Smooth muscle cell of the coronary artery (primary cell): ENCODE results near the gene TAF5L. TPM values are rescaled to one million over a fixed set of nuclear protein-coding genes. Genes with fewer than 3 reads are reported as not detected.

Experiments used
- total RNA-seq: library from RNA; depleted of rRNA; stranded (reverse); fragments of >200 nt; gene quantifications from 2 replicates; pipeline ENCODE4 v1.2.3, GENCODE V29; 2014; ENCODE audit warnings: low replicate concordance

TAF5L gene
- 11.3 and 13.8 TPM in 2 replicates for total RNA-seq

GRCh38 chr1:229625915-229626831 is at the start of gene TAF5L, which contains the start of gene URB2:
TSS of gene TAF5L (minus strand) at chr1:229626122. CDS start at chr1:229614482, 11,640 bp downstream.
TSS of gene URB2 (plus strand) at chr1:229626247. CDS start at chr1:229627634, 1,387 bp downstream.

GRCh38 chr1:229558460-229559335 is 67.2 kb downstream of the TAF5L start, which contains the start of gene ABCB10:
TSS of gene ABCB10 (minus strand) at chr1:229558707. CDS start at chr1:229558652, 55 bp downstream.

Other genes starting within 250 kb of the TAF5L start
- gene ACTA1, start 192.0 kb downstream of the TAF5L start, total RNA-seq = not detected in 2 replicates
- gene NUP133, start 117.8 kb downstream of the TAF5L start, total RNA-seq = 18.5 and 26.2 TPM in 2 replicates
- 5.1 and 10.7 TPM in 2 replicates for gene ABCB10, start 67.4 kb downstream of the TAF5L start, total RNA-seq
- gene URB2, start 125 bp upstream of the TAF5L start, total RNA-seq = 5.7 and 9.8 TPM in 2 replicates